ENCODE results near the gene PARVG.
A peak's percentile ranks its signal among the peaks of the same experiment; 100 is the strongest.

PARVG gene

DNA sequence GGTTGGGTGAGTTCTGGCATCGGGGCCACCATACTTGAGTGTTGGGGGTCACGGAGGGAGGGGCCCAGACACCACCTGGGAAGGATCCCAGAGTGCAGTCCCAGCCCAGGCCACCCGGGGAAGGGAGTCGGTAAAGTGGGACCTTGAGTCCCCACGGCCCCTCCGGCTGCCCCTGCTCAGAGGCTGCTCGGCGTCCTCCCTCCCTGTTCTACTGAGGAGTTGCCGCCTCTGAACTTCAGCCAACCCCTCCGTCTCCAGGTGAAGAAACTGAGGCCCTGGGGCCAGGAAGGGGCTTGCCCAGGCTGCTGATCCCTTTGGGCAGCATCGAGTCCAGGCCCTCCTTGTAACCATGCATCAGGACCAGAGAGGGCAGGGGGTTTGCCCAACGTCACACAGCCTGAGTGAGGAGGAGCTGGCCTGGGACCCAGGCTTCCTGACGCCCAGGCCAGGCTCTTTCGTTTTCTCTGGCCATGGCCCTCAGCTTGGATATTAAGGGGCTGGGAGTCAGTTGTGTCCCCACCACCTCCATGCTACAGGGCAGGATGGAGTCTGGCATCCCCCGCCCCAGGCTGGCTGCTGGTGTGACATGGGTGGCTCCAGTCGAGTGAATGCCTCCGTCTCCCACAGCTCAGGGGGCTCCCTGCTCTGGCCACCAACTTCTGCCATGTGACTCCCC is 1.3 kb downstream of the PARVG start:
- DNase-seq, result no peak

DNA sequence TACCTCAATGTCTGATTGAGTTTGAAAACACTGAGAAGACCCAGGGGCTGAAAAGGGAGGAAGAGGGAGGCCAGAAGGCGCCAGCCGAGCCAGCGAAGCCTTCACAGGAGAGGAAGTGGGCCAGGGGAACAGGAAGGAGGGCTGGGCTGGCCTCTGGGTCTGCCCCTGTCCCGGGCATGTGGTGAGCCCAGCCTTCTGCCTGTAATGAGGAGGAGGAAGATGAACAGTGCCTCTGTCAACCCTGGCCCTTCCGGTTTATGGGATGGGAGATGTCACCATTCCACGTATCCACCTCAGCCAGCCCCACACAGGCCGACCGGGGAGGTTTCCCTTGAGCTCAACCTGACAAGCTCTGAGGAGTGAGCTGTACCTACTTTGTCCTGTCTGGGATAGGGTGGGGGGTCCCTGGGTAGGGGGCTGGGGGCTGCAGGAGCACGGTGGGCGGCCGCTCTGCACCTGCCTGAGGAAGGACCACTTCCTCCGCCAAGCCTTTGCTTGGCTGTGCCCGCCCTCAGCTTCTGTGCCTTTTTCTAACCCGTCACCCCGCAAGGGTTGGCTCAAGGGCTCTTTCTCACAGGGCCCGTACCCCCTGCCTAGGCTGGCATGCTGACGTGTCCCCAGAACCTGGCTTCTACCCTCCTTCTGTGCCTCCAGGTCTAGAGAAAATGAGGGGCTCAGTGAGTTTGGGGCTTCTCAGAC is 2.0 kb downstream of the PARVG start:
- DNase-seq, result no peak

DNA sequence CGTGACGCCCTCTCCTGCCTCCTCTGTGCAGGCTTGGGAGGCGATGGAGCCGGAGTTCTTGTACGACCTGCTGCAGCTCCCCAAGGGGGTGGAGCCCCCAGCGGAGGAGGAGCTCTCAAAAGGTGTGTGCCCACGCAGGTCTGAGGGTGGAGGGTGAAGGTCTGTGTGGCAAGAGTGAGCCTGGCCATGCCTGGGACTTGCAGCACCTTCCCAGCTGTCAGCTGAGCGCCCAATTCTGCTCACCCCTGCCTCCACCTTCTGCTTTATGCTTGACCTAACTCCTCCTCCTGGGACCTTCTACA is 2.5 kb downstream of the PARVG start:
- DNase-seq, result no peak

DNA sequence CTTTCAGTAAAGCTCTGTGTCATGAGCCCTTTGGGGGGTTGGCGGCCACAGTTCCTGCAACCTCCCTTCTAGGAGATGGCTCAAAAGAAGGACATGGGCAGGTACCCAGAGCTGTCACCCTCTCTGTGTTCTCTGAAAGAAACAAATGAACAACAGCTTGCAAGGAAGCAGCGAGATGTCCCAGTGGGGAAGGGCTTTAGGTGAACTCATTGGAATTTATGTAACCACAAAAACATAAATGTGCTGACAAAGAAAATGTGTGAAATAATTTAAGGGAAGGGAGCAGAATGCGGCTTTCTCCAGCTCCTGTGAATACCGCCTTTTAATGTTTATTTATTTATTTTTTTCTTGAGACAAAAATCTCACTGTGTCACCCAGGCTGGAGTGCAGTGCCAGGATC is 3.3 kb downstream of the PARVG start:
- DNase-seq, result peak; percentile 36

DNA sequence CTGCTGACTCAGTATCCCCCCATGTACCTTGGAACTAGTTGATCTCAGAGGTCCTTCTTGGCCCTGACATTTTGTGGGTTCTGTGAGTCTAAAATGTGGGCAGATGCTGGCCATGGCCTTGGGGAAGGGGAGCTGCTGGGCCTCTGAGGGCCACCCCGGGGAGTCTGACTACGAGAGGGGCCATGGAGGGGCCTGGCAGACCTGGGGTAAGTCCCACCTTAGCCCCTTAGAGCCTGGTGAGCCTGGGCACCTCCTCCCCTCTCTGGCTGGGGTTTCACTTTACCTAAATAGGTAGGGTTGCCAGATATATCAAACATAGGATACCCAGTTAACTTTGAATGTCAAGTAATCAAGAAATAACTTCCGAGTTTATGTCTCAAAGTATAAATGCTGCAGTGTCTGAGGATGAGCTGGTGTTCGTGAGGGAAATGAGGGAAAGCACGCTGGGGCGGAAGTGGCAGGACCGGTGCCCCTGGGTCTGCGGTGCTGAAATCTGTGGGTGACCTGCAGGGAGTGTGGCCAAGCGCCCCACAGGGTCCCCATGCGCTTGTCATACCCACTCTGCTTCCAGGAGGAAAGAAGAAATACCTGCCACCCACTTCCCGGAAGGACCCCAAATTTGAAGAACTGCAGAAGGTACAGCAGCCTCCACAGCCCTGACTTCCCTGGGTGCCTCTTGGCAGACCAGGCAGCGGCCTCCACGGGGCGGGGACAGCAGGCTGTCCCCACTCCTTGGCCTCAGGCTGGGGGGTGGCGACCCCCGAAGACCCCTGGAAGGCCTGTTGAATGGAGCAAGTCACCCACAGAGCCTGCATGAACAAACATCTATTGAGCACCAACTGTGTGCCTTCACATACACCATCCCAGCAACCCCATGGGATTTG is 4.8 kb downstream of the PARVG start:
- DNase-seq, result no peak

DNA sequence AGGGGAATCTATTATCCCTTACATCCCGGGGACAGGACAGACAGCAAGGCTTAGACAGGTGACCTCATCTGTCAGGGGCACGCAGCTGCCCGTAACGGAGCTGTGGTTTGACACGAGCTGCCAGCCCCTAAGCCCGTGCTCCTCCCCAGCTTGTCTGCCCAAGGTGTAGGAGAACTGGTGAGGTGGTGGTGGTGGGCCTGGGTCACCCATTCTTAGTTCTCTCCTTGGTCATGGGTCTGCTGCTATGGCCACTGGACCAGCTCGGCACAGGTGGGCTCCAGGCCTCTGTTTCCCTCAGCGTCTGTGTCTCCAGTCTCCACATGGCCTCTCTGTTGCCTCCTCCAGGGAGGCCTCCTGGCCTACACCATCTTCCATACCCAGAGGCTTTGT is 5.4 kb downstream of the PARVG start:
- no peak for DNase-seq

DNA sequence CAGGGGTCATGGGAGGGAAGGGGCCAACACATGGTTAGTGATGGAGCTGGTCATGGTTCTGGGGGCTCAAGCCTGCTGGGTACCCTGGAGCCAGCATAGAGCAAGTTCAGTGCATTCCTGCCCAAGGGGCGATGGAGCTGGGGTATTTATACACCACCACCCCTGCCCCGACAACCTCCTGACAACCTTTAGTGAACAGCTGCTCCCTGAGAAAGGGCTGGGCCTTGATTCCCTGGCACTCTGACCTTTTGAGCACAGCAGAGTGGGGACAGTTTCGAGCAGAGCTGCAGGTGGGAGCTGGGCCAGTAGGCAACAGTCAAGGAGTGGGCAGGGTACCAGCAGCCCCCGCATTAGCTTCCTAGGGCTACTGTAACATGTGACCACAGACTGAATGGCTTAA is 6.0 kb downstream of the PARVG start:
- DNase-seq, result no peak

DNA sequence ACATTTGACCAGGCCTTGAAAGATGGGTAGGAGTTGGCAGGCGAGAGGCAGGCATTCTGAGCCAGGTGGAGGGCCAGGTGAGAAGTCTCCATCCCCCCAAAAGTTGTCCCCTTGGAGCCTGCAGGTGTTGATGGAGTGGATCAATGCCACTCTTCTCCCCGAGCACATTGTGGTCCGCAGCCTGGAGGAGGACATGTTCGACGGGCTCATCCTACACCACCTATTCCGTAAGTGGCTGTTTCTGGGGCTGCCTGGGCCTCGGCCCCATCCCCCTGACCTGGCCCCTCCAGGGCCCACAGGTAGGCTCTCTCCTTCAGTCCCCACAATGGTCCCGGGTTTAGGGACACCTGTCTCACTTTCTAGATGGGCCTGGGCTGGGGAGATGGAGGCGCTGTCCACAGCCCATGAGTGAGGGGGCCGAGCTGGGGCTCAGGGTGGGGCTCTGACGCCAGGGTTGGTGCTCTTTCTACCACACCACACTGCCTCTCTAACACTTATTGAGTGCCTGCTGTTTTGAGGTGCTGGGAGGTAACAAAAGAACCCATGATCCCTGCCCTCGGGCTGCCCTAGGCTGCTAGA is 7.0 kb downstream of the PARVG start:
- DNase-seq, result no peak

DNA sequence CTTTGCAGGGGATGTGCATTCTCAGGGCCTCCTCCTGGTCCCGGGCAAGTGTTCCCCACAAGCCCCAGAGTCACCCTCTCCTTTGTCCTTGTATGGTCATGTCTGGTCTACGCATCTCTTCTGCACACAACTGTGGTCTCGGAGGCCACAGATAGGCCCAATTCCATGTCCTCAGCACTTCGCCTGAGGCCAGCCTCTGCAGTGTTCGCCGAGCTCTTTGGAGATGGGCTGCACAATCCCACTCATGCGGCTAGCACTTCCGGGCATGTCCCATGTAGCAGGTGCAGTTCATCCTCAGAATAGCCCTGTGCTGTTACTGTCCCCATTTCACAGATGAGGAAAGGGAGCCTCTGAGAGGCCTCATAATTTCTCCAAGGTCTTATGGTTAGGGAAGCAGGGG is 7.6 kb downstream of the PARVG start:
- no peak for DNase-seq

DNA sequence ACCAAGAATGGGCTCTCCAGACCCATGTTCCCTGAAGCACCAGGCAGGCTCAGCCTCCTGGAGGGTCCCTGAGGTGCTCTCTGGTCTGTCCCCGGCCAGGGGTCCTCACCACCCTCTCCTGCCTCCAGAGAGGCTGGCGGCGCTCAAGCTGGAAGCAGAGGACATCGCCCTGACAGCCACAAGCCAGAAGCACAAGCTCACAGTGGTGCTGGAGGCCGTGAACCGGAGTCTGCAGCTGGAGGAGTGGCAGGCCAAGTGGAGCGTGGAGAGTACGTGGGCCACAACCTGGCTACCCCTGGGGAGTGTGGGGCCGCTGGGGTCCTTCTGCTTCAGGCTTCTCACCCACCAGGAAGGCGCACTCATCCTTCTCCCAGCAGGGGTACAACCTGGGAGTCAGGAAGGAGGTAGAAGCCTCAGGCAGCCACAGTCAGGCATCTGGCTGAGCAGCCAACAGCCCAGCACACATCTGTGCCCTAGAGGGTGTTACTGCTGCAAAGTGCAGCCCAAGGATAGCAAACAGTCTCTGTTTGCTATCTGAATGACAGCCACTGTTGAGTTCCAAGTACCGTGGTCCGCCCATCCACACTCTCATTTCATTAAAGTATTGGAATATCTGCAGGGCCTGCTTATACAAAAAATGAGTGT is 8.4 kb downstream of the PARVG start:
- DNase-seq, result no peak

DNA sequence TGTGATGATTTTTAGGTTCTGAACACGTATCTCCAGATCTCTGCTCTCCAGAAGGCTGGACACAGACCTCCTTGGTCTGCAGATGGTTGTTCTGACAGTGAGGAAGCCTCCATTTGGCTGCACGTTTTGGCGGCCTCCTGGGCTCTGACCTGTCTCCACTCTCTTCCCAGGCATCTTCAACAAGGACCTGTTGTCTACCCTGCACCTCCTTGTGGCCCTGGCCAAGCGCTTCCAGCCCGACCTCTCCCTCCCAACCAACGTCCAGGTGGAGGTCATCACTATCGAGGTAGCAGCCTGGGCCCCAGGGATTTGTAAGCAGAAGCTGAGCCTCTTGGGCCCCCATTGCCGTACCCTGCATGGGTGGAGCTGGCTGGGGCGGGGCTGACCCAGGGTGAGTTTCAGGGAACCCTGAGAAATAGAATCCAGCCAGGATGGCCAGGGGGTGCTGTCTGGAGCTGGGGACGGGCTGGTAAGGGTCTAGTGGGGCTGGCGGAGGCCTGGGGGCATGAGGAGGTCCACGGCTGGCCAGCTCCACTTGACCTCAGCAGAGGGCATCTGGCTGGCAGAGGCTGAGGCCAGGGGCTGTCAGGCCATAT is 9.8 kb downstream of the PARVG start:
- DNase-seq, result no peak

DNA sequence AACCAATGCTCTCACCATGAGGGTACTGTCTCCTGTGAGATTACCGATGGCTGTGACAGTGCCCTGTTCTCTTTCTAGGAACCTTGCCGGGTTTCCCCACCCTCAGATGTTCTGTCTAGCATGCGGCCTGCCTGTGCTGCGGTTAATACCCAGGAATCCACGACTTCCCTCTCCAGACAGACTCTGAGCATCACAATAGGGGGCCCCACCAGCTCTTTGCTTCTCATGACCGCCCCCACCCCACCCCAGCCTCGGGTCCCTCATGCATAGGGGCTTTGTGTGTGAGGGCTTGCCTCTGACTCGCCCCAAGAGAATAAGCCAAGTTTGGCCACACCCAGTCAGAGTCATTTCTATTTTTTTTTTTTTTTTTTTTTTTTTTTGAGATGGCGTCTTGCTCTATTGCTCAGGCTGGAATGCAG is 10.3 kb downstream of the PARVG start:
- DNase-seq, result peak; percentile 34

DNA sequence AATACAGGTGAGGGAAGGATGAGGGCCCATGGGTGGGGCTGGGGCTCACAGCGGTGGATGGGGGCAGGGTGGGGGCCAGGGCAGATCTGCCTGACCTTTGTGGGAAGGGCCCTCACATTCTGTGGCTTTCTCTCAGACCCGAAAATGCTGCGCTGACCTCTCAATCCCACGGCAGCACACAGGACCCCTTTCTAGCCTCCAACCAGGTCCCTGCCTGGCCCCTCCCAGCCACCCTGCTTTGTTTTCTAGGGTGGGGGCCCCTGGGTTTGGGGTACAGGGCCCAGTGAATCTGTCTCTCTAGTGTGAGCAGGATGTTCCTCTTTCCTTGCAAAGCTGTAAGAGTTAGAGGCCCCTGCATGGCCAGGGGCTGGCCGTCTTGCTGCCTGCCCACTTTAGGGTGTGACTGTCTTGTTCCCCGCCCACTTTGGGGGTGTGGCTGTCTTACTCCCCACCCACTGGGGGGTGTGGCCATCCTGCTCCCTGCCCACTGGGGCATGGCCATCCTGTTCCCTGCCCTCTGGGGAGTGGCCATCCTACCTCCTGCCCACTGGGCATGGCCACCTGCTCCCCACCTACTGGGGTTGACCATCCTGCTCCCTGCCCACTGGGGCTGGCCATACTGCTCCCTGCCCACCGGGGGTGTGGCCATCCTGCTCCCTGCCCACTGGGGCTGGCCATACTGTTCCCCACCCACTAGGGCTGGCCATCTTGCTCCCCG is 11.5 kb downstream of the PARVG start:
- DNase-seq, result no peak

DNA sequence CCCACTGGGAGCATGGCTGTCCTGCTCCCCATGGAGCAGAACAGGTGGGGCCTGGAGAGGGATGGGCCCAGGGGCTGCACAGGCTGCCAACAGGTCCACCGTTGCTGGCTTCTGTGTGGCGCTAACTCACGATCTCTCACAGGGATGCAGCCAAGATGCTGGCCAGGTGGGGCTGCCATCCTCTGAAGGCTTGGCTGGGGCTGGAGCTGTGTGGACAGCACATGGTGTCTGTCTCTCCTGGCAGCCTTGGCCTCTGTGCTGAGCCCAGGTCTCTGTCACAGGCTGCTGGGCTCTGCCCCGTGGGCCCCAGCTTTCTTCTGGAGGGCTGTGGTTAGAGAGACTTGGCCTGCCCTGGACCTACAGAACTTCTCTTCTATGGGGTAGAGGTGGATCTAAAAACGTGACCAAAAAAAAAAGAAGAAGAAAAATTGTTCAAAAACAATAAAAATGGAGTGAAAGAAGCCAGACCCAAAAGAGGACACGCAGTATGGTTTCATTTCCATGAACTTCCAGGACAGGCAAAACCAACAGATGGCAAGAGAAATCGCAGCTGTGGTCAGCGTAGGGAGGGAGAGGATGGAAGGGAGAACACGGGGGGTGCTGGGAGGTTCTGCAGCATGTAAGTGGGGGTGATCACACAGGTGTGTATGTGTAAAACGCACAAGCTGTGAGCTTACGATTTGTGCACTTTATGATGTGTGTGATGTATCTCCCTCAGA is 12.2 kb downstream of the PARVG start:
- no peak for DNase-seq

DNA sequence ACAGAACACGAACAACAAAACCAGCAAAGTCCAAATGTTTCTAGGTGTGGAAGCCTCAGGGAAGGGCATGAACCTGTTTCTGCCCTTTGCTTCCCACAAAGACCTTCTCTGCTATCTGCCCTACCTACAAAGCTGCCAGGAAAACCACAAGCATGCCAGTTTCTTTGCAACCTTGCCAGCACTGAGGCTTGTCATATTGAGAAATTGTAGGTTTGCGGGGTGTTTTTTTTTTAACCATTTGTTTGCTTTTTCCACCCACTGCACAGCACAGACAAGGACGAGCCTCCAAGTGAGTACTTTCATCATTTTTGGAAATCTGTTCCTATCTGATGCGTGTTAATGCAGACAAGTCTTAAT is 12.8 kb downstream of the PARVG start:
- no peak for DNase-seq

DNA sequence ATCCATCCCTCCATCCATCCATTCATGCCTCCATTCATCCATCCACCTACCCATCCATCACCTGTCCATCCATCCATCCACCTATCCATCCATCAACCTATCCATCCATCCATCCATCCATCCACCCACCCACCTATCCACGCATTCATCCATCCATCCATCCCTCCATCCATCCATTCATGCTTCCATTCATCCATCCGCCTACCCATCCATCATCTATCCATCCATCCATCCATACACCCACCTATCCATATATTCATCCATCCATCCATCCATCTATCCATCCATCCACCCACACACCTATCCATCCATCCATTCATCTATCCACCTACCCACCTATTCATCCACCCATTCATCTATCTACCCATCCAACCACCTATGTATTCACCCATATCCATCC is 13.8 kb downstream of the PARVG start:
- no peak for DNase-seq

DNA sequence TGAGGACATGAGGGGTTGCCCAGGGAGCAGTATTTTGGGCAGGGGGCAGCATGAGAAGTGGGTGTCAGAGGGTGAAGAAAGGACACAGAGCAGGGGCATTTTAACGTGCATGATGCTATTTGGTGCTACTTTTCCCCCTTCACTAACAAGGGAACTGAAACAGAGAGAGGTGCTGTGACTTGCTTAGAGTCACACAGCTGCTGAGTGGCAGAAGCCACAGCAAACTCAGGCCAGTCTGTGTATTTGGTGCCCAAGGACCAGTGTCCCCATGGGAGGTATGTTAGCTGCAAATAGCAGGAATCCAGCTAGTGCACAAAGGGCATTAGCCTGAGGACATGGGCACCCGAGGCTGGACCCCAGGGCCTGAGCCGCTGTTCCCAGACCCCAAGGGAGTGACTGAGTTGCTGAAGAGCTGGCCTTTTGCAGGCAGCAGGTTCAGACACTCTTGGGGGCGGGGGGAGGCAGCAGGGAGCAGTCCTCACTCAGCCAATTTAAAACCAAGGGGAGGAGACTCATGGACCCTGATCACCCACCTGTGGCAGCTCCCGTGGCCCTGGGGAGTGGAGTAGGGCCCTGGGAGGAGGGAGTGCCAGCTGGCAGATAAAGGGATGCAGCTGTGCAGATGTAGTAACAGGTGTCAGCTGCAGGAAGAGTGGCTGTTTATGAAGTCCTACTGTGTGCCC is 14.6 kb downstream of the PARVG start:
- no peak for DNase-seq

DNA sequence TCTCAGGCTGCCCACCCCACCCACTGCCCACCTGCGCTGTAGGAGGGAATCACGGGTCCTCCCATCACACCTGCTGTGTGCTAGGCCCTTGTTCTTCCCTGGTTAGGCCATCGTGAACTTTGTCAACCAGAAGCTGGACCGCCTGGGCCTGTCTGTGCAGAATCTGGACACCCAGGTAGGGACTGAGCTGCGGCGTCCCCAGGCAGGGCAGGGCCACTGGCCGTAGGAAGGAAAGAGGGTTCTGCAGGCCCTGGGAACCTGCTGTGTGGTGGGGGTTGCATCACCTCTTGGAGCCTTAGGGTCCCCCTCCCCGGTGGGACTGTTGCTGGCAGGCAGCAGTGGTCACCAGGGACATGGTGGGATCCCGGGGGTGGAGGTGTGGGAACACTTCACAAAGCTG is 15.5 kb downstream of the PARVG start:
- DNase-seq, result no peak

DNA sequence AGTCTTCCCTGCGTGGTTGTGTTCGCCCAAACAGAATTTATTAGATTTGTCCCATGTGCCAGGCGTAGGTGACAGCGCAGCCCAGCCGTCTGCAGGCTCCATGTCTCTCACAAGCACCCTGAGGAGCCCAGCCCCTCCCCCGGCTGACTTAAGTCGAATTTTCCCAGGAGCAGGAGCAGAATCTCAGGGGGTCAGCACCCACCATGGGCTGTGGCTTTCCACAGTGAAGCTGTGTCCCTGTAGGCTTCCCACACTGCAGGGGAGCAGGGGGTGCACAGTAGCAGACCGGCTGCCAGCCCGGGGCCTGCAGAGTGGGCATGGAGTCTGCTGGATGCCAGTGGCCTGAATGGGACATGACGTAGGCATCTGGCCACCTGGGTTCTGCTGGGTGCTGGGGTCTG is 16.0 kb downstream of the PARVG start:
- no peak for DNase-seq

DNA sequence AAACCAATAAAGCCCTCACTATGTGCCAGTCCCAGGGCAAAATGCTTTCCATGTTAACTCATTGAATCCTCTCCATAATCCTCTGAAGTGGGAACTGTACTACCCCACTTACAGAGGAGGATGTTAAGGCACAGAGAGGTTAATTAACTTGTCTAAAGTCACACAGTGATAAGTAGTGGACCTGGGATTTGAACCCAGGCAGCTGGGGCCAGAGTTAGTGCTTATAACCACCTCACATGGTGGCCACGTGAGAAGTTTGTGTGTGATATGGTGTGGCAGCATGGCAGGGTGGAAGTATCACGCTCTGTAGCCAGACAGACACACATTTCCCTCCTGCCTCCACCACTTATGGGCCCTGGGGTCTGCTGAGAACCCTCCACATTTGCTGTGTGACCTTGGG is 16.5 kb downstream of the PARVG start:
- no peak for DNase-seq

DNA sequence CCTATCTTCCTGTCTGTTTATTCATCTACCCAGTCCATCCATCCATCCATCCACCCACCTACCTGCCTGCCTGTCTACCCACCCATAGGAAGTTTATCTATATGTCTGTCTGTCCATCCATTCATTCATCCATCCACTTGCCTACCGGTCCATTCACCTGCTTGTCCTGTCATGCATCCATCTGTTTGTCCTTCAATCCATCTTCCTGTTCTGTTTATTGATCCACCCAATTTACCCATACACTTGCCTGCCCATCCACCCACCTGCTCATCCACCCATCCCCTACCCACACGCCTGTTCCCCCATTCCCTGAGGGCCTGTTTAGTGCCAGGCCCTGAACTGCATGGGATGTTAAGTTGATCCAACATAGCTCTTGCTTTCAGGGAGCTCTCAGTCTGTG is 18.4 kb downstream of the PARVG start:
- DNase-seq, result no peak

All from fibroblast of skin of right biceps (primary cell).